ENCODE data around the gene MFN2.

DNA sequence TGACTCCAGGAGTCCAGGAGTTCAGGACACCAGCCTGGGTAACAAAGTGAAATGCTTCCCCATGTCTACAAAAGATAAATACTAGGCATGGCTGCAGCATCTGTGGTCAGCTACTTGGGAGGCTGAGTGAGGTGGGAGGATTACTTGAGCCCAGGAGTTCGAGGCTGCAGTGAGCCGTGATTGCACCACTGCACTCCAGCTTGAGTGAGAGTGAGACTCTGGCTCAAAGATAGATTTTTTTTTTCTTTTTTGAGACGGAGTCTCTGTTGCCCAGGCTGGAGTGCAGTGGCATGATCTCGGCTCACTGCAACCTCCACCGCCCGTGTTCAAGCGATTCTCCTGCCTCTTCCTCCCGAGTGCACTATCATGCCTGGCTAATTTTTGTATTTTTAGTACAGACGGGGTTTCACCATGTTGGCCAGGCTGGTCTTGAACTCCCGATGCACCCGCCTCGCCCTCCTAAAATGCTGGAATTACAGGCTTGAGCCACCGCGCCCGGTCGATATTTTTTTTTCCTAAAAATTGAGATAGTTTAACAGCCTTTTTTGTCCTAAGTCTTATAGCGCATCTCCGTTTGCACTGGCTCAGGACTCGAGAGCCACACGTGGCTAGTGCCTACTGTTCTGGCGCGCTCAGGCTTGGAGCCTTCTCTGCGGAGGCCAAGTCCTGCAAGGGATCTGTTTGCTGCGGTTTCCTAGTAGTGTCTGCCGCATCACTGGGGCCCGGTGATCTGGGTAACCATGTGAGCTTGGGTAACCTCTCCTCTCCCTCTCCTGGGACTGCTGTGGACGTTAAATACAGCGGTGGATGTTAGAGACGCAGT lies 1.0 kb upstream of the MFN2 start:
- TF ChIP-seq POLR2A (IDR thresholded peaks at IDR 0.05): no peak
- TF ChIP-seq, protein P1, sequence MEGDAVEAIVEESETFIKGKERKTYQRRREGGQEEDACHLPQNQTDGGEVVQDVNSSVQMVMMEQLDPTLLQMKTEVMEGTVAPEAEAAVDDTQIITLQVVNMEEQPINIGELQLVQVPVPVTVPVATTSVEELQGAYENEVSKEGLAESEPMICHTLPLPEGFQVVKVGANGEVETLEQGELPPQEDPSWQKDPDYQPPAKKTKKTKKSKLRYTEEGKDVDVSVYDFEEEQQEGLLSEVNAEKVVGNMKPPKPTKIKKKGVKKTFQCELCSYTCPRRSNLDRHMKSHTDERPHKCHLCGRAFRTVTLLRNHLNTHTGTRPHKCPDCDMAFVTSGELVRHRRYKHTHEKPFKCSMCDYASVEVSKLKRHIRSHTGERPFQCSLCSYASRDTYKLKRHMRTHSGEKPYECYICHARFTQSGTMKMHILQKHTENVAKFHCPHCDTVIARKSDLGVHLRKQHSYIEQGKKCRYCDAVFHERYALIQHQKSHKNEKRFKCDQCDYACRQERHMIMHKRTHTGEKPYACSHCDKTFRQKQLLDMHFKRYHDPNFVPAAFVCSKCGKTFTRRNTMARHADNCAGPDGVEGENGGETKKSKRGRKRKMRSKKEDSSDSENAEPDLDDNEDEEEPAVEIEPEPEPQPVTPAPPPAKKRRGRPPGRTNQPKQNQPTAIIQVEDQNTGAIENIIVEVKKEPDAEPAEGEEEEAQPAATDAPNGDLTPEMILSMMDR (IDR thresholded peaks at IDR 0.05 in 4 of 5, conservative IDR thresholded peaks at IDR 0.05 in 1 of 5): no peak

Data from gastrocnemius medialis (tissue), 4 donors.